GM18520 (cell line): ENCODE data around the gene ATAD2B.

Experiments
- ATAC-seq: cut with Tn5 transposase; IDR thresholded peaks from one replicate; pipeline ENCODE4 v1.9.1; 2021; ENCODE audit not compliant: unreplicated experiment

Gene ATAD2B

DNA sequence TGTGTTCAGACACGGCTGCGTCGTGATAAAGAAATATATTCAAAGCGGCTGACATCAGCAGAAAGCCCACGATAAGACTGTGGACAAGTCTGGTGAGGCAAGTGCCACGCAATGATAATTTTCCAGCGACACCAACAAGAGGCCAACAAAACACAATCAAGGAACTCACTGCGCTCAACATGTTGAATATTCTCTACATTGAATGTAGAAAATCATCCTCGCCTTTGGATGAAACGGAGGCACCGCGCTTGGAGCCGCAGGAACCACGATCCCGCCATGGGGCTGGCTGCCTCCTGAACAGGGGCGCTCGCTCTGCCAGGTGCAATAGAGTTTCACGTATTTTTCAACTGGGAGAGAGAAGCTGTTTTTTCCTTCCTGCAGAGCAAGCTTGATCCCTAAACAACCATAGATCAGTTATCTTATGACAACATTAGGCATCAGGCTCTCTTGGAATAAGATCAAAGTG is 220.3 kb downstream of the ATAD2B start:
- no peak for ATAC-seq

DNA sequence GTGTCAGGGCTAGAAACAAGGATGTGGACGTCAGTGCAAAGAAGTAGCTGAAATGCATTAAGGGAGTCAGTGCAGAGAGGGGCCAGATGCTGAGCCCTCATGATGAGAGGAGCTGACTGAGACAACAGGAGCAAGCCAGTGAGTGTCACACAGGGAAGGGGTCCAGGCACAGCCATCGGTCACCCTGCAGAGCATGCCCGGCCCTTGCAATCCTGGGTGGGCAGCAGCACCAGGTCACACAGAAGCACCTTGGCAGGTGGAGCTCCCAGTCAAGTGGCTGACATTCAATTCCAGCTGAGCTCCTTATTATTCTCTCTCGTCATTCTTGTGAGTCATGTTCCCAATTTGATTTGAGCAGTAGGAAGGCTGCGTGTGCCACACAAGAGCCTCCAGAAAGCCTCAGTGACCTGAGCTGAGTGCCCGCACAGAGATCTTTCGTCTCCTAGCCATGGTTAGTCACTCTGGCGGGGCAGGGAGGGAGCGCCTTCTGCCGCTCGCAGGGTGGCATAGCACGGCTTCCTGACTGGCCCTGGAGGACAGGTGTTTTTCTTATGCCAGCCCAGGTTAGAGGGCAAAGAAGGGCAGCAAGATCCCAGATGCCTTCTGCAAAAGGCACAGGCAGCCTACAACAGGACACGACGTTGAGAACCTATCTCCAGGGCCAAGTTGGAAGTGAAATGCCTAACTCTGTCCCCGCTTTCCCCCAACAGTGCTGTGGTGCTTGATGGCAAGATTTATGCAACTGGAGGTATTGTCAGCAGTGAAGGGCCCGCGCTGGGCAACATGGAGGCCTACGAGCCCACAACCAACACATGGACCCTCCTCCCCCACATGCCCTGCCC is 220.9 kb downstream of the ATAD2B start:
- no peak for ATAC-seq

DNA sequence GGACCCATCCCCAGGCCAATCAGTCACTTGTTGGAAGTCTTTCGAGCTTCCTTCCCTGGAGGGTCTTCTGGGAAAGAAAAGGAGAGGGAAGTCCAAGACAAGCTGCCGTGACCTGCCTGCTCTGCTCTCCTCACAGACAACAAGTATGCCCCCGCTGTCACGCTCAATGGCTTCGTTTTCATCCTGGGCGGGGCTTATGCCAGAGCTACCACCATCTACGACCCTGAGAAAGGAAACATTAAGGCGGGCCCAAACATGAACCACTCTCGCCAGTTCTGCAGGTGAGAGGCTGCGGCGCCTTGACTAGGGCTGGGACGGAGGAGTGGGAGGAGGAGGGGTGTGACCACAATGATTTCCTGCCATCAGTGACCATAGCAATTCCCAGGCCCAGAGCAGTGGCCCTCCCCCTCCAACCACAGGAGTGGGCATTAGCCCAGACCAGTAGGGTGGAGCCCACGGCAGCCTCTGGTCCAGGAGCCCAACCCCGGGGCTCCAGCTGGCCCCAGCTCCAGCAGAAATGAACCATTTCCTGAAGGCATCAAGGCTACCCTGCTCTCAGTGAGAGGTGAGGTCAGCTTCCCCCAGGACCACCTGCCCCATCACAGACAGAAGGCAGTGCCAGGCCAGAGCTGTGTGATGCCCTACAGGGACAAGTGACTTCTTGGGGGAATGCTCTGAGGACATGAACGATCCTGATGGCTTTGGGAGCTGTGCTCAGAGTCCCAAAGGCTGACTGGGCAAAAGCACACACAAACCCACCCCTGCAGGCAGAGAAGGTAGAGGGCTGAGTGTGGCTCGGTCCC is 223.1 kb downstream of the ATAD2B start:
- ATAC-seq = no peak

DNA sequence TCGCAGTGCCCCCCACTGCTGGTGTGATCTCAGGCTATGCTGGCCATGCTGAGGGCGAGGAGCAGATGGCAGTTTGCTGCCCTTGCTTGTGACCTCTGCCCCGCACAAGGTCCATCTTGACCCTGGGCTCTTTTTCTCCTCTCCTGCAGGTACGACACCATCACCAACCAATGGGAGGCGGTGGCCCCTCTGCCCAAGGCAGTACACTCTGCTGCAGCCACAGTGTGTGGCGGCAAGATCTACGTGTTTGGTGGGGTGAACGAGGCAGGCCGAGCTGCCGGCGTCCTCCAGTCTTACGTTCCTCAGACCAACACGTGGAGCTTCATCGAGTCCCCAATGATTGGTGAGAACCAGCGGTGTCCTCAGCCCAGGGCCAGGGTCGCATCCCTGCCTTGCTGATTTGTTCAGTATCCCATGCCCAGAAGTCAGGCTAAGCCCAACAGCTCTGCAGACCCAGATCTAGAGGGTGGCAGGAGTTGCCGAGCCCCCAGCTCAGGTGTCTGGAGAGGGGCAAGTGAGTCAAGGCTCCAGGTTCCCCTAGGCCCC is 223.8 kb downstream of the ATAD2B start:
- no peak for ATAC-seq

DNA sequence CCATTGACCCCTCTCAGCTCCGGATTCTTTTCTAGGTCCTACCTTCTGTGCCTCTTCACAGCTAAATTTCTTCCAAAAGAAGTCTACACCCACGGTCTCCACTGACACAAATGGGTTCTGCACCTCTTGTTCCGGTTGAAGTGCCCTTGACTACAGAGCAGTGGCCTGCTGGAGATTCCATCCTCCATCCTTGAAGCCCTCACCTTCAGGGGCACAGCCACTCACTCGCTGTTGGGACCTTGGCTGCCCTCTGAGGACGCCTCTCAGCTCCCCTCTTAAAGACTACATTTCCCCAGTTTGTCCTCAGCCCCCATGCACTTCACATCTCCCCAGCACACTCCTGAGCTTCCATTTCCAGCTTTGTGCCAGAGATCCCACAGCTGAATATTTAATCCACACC is 226.3 kb downstream of the ATAD2B start:
- ATAC-seq = no peak

DNA sequence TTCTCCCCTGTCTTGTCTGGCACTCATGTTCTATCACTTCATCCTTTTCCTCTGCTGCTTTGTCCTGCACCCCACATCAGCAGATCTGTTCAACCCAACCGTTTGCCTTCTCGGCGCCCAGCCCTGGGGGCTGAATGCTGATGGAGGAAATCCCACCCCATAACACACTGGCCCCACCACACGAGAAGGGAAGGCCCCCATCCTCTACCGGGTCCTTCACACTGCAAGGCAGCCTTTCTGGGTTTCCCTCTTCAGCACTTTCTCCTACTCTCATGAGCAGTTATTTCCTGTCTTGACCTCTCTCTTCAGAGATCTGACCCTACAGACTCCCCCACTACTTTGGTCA is 227.4 kb downstream of the ATAD2B start:
- no peak for ATAC-seq

DNA sequence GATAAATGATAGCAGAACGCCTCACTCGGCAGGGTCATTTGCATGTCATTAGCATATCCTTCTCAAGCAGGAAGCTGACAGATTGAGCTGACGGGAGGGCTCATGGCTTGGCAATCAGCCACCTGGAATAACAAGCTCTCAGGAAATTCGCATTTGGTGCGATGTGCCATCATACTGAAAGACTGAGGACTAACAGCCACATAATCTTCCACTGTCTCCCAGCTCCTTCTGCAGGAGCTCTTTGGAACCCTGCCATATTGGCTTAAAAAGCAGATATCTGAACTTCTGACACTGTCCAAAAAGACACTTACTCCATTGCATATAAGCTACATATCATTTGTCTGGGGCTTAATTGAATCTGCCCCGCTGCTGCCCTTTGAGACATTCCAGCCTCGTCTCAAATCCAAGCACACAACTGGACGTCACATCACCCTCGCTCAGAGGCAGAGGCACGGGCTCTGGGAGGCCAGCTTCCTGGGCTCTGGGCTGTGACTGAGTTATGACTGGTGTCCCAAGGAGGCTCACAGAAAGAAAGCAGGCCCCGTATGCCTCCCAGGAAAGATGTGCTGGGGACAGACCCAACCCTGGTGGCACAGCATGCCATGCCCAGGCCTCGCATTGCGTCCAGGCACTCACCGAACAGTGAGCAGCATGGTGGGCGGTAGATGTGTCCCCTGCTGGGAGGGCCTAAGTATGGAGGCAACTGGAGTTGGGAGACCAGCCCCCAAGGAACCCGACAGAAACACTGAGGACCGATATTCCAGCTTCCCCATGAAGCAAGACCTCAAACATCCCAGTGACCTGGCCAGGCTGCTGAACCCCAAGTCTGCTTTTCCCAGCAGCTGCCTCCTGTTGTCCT is 228.0 kb downstream of the ATAD2B start:
- no peak for ATAC-seq
